HG03439 (cell line): ENCODE results near the gene ZNF195.
"Not testable (repeated sequence)": the region's sequence is repeated elsewhere in the genome, so short reads cannot be mapped to it uniquely, and the experiment has no call there.

Experiments used
- ATAC-seq: cut with Tn5 transposase; IDR thresholded peaks from one replicate; pipeline ENCODE4 v1.9.1; 2021; ENCODE audit warnings: mild to moderate bottlenecking, moderate library complexity; ENCODE audit not compliant: unreplicated experiment

ZNF195 gene

GRCh38 chr11:3378426-3379423 lies at the start of gene ZNF195:
TSS of gene ZNF195 (minus strand) at chr11:3379146. CDS start at chr11:3379040, 106 bp downstream.
- ATAC-seq = peak; percentile 98

- ATAC-seq = not testable (repeated sequence)
Measured at GRCh38 chr11:3428076-3428475, 49.1 kb upstream of the ZNF195 start.

GRCh38 chr11:3426541-3426940 lies 47.6 kb upstream of the ZNF195 start:
- not testable (repeated sequence) for ATAC-seq

- not testable (repeated sequence) for ATAC-seq
Measured at GRCh38 chr11:3423928-3424327, 45.0 kb upstream of the ZNF195 start.

- not testable (repeated sequence) for ATAC-seq
Measured at GRCh38 chr11:3423138-3423731, 44.3 kb upstream of the ZNF195 start.

GRCh38 chr11:3422380-3423137 lies 43.6 kb upstream of the ZNF195 start:
- ATAC-seq = peak; percentile 95

GRCh38 chr11:3421608-3422379 lies 42.8 kb upstream of the ZNF195 start:
- not testable (repeated sequence) for ATAC-seq

GRCh38 chr11:3420281-3421042 lies 41.5 kb upstream of the ZNF195 start:
- ATAC-seq = not testable (repeated sequence)

GRCh38 chr11:3419496-3419895 lies 40.5 kb upstream of the ZNF195 start:
- not testable (repeated sequence) for ATAC-seq

GRCh38 chr11:3417047-3417446 lies 38.1 kb upstream of the ZNF195 start:
- not testable (repeated sequence) for ATAC-seq

GRCh38 chr11:3415301-3415700 lies 36.4 kb upstream of the ZNF195 start:
- not testable (repeated sequence) for ATAC-seq

GRCh38 chr11:3413666-3414065 lies 34.7 kb upstream of the ZNF195 start:
- not testable (repeated sequence) for ATAC-seq

- no peak for ATAC-seq
Measured at GRCh38 chr11:3412837-3413236, 33.9 kb upstream of the ZNF195 start.

GRCh38 chr11:3408722-3409121 lies 29.8 kb upstream of the ZNF195 start:
- ATAC-seq = not testable (repeated sequence)

- not testable (repeated sequence) for ATAC-seq
Measured at GRCh38 chr11:3408058-3408605, 29.2 kb upstream of the ZNF195 start.

GRCh38 chr11:3406937-3407336 lies 28.0 kb upstream of the ZNF195 start:
- ATAC-seq = not testable (repeated sequence)

GRCh38 chr11:3406223-3406875 lies 27.4 kb upstream of the ZNF195 start:
- ATAC-seq = not testable (repeated sequence)

GRCh38 chr11:3404076-3404925 lies 25.4 kb upstream of the ZNF195 start:
- ATAC-seq = not testable (repeated sequence)
